Prostate gland (tissue), 2 donors: ENCODE results near the gene RGCC. TPM values are rescaled to one million over a fixed set of nuclear protein-coding genes. Genes with fewer than 3 reads are reported as not detected.

Experiments used
- DNase-seq: peaks from one replicate; pipeline ENCODE4 v3.0.0-alpha.2; 2019; ENCODE audit warnings: low spot score
- H3K27ac ChIP-seq, 2 donors: fragments of 200-600 bp; sonication (generic); 2 replicates each; pipeline ENCODE4 v1.5.1; 2017 to 2019
- H3K27me3 ChIP-seq: fragments of 200-600 bp; sonication (generic); replicated peaks from 2 replicates; pipeline ENCODE4 v1.5.1; 2019; ENCODE audit not compliant: insufficient read depth
- H3K36me3 ChIP-seq, 2 donors: fragments of 200-600 bp; sonication (generic); 1 replicate in 1 of 2; 2 replicates in 1 of 2; pipeline versions ENCODE4 v1.5.1 to v1.8.1; 2017 to 2019
- H3K4me1 ChIP-seq: fragments of 200-600 bp; sonication (generic); replicated peaks from 2 replicates; pipeline ENCODE4 v1.5.1; 2019
- H3K4me3 ChIP-seq, 2 donors: fragments of 200-600 bp; sonication (generic); 2 replicates each; pipeline ENCODE4 v1.5.1; 2017 to 2019
- H3K9me3 ChIP-seq: fragments of 200-600 bp; sonication (generic); 2 replicates; pipeline ENCODE4 v1.5.1; 2017
- POLR2A ChIP-seq: fragments of 450-650 bp; IDR thresholded peaks from one replicate; pipeline ENCODE4 v1.6.1; 2016; ENCODE audit warnings: antibody characterized with exemption, mild to moderate bottlenecking
- POLR2AphosphoS5 ChIP-seq: sonication (generic); formaldehyde crosslinking; IDR thresholded peaks from one replicate; pipeline ENCODE4 v1.6.1; 2017; ENCODE audit warnings: antibody characterized with exemption
- WGBS: methylation state at CpG from one replicate; pipeline ENCODE4 v1.1.5; 2018; 5-methylcytosine and 5-hydroxymethylcytosine counted together
- intact Hi-C: fragments of 100-400 bp; cut with DNase I; formaldehyde crosslinking; loops from one replicate; pipeline ENCODE4 v1.14.2; 2022
- total RNA-seq, 2 donors: library from RNA; depleted of rRNA; stranded (reverse); fragments of >200 nt; gene quantifications; one replicate each; pipeline ENCODE4 v1.1.0, GENCODE V29; 2016
- TF ChIP-seq, protein P1 (sequence below), 4 experiments: fragments of 200-600 bp in 2 of 4; fragments of 450-650 bp in 2 of 4; sonication (generic) in 2 of 4; IDR thresholded peaks; 1 replicate in 3 of 4; 2 replicates in 1 of 4; pipeline ENCODE4 v1.5.1; 2016 to 2019; ENCODE audit warnings: antibody characterized with exemption in 4 of 4, mild to moderate bottlenecking in 2 of 4, moderate library complexity in 2 of 4

RGCC gene
- total RNA-seq, 2 donors from 2014 or later, result 87.0 to 140 TPM

DNA sequence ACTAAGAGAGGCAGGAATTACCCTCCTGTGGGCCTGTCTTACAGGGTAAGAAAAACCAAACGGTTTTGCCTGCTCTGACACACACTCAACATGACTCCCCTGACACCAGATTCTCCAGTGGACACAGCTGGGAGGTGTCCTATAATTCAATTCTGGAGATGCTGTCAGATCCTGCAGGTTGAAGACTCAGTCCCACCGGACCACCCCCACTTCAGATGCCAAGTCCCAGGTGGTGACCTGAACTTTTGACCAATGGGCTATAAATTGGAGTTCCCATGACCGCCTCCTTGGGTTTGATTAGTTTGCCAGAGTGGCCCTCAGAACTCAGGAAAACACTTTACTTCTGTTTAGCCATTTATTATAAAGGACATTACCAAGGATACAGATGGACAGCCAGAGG lies 52.6 kb downstream of the RGCC start:
- H3K9me3 ChIP-seq, result no peaks in the 10 kb centered on the region
- intact Hi-C loops, result no loop called here
- H3K4me3 ChIP-seq, result no peak overlapping the region
- DNase-seq, result no peak
- no peak overlapping the region for H3K27ac ChIP-seq
- 83% methylated on average over 3 of the region's 3 CpGs for WGBS
- H3K4me1 ChIP-seq, result no peaks in the 10 kb centered on the region
- TF ChIP-seq, protein P1, sequence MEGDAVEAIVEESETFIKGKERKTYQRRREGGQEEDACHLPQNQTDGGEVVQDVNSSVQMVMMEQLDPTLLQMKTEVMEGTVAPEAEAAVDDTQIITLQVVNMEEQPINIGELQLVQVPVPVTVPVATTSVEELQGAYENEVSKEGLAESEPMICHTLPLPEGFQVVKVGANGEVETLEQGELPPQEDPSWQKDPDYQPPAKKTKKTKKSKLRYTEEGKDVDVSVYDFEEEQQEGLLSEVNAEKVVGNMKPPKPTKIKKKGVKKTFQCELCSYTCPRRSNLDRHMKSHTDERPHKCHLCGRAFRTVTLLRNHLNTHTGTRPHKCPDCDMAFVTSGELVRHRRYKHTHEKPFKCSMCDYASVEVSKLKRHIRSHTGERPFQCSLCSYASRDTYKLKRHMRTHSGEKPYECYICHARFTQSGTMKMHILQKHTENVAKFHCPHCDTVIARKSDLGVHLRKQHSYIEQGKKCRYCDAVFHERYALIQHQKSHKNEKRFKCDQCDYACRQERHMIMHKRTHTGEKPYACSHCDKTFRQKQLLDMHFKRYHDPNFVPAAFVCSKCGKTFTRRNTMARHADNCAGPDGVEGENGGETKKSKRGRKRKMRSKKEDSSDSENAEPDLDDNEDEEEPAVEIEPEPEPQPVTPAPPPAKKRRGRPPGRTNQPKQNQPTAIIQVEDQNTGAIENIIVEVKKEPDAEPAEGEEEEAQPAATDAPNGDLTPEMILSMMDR (IDR thresholded peaks at IDR 0.05), result no peak
- TF ChIP-seq POLR2AphosphoS5 (no peak), POLR2A (no peak)
- H3K36me3 ChIP-seq, result no peaks in the 10 kb centered on the region
- no peaks in the 10 kb centered on the region for H3K27me3 ChIP-seq

DNA sequence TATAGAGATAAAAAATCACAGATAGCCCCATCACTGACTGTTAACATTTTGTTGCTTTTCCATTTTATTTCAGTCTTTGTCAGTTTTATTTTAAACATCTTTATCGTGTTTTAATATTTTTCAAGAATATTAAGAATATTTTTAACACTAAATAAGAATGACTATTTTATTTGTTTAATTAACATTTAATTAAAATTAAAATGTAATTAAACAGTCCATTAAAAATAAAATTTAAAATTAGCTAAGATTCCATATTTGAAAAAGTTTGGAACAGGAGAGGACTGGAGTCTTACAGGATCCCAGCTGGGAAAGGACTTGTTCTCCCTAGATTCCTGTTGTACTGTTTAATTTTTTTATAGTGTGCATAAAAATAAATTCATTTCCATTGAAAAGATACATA lies 54.5 kb downstream of the RGCC start:
- no peaks in the 10 kb centered on the region for H3K27me3 ChIP-seq
- no peaks in the 10 kb centered on the region for H3K9me3 ChIP-seq
- no peaks in the 10 kb centered on the region for H3K36me3 ChIP-seq
- 95% methylated on average over 1 of the region's 1 CpG for WGBS
- TF ChIP-seq POLR2A (no peak), POLR2AphosphoS5 (no peak)
- TF ChIP-seq, protein P1 (IDR thresholded peaks at IDR 0.05), result no peak
- H3K4me1 ChIP-seq, result no peaks in the 10 kb centered on the region
- H3K4me3 ChIP-seq, result no peak overlapping the region
- H3K27ac ChIP-seq, result no peak overlapping the region
- DNase-seq, result no peak
- intact Hi-C loops, result no loop called here

DNA sequence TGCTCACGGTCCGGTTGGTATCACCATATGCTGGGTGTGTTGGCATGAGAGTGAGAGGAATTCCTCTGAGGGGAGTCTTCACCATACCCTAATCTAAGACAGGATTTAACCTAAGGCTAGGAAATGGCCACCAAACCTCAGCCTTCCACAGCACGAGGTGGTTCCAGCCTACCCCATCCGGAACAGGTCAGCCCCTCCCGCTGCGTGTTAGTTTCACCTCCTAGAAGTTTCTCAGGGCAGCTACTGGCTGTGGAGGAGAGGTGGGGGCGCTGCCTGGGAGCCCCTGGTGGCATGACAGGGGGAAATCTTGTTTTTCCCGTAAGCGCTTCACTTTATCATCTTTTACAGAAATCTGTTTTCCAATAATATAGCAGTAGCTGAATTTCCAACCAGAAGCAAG lies 55.1 kb downstream of the RGCC start:
- no peaks in the 10 kb centered on the region for H3K4me1 ChIP-seq
- H3K36me3 ChIP-seq, result no peaks in the 10 kb centered on the region
- no peak for DNase-seq
- H3K4me3 ChIP-seq, result no peak overlapping the region
- H3K27ac ChIP-seq, result no peak overlapping the region
- TF ChIP-seq, protein P1 (IDR thresholded peaks at IDR 0.05), result no peak
- TF ChIP-seq POLR2A, result no peak
- no peak for TF ChIP-seq POLR2AphosphoS5
- intact Hi-C loops, result no loop called here
- no peaks in the 10 kb centered on the region for H3K27me3 ChIP-seq
- 93% methylated on average over 9 of the region's 9 CpGs for WGBS
- no peaks in the 10 kb centered on the region for H3K9me3 ChIP-seq

DNA sequence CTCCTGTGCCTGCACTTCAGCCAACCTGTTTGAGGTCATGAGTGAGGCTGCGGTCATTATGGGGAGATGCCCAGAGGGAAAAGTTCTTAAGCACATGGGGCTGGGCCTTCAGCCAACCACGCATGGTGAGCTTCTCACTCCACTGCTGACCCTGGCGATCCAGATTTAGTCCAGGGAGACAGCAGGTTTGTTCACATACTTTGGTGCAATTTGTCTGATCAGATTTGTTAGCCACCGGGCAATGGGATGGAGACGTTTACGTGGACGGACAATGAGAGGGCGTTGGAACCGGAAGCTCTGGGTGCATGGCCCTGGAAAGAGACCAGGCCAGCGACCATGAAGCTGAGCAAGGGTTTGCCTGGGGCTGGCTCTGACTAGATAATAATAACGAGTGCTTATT lies 56.2 kb downstream of the RGCC start:
- no peaks in the 10 kb centered on the region for H3K9me3 ChIP-seq
- 99% methylated on average over 11 of the region's 11 CpGs for WGBS
- DNase-seq, result no peak
- no peaks in the 10 kb centered on the region for H3K4me1 ChIP-seq
- H3K27me3 ChIP-seq, result no peaks in the 10 kb centered on the region
- H3K4me3 ChIP-seq, result no peak overlapping the region
- no peaks in the 10 kb centered on the region for H3K36me3 ChIP-seq
- no peak for TF ChIP-seq POLR2AphosphoS5
- no peak for TF ChIP-seq POLR2A
- TF ChIP-seq, protein P1 (IDR thresholded peaks at IDR 0.05), result no peak
- intact Hi-C loops, result no loop called here
- H3K27ac ChIP-seq, result no peak overlapping the region

DNA sequence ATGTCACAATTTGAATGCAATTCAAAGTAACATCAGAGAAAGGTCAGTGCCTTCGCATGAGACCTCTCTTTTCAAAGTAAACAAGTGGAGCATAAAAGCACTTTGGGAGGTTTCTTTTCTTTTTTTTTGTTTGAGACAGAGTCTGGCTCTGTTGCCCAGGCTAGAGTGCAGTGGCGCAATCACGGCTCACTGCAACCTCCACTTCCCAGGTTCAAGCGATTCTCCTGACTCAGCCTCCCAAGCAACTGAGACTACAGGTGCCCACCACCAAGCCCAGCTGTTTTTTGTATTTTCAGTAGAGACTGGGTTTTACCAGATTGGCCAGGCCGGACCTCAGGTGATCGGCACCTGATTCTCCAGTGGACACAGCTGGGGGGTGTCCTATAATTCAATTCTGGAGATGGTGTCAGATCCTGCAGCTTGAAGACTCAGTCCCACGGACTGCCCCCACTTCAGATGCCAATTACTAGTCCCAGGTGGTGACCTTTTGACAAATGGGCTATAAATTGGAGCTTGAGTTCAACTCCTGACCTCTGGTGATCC lies 57.6 kb downstream of the RGCC start:
- DNase-seq, result no peak
- Histone ChIP-seq H3K27ac (no peak overlapping the region), H3K36me3 (no peaks in the 10 kb centered on the region), H3K4me1 (no peaks in the 10 kb centered on the region), H3K4me3 (no peak overlapping the region), H3K27me3 (no peaks in the 10 kb centered on the region), H3K9me3 (no peaks in the 10 kb centered on the region)
- WGBS, result 86% methylated on average over 7 of the region's 7 CpGs
- no peak for TF ChIP-seq POLR2A
- TF ChIP-seq, protein P1 (IDR thresholded peaks at IDR 0.05), result no peak
- TF ChIP-seq POLR2AphosphoS5, result no peak
- intact Hi-C loops, result no loop called here
